Stimulated activated CD8-positive, alpha-beta memory T cell treated with anti-CD3 and anti-CD28 coated beads, Interleukin-2, amount 100 ng/mL, for 1 hour (primary cell): Measurements from ENCODE around the gene MLST8.

Source experiments
- DNase-seq, 2 donors: peaks; one replicate each; pipeline ENCODE4 v3.0.0-alpha.2; 2020; ENCODE audit warnings: low read depth in 2 of 2

Gene MLST8

DNA sequence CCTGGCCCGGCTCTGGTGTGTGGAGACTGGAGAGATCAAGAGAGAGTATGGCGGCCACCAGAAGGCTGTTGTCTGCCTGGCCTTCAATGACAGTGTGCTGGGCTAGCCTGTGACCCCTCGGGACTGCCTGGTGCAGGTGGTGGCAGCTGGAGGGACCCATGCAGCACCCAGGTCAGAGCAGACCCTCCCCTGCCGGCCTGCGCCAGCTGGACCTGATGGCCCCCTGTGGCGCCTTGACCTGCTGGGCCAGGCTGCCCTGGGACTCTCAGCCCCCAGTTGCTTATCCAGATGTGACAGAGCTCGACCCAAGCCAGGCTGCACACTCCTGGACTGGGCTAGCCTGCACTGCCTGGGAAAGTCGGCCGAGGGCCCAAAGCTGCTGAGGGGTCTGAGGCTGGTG is 3.5 kb downstream of the MLST8 start:
- no peak for DNase-seq

DNA sequence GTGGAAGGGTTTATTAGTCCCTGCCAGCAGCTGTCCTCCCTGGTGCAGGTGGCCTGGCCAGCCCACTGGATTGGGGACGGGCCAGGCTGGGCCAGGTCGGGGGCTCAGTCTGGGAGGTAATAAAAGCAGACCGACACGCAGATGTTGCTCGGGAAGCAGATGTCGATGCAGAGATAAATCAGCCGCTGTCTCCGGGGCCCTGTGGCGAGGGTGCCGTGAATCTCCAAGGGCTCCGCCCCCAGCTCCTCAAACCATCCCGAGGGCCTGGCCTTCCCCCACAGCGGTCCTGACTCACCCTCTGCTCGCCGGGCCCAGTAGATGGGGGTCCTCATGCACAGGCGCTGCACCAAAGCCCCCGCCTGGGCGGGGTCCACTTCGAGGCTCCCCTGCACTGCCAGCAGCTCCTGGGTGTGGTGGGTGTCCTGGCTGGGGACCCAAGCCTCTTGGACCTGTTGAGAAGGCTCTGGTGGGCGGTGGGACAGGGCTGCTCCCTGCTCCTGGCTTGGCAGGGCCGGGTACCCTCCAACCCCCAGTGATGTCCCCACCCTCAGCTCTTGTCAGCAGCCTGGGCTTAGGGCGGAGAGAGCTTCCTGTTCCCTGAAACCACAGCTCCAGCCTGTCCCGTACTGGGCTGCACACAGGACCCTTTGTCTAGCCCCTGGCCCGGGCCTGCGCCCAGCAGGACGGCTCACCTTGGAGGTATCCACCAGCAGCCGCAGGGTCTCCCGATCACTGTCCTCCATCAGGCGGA is 4.2 kb downstream of the MLST8 start:
- no peak for DNase-seq

DNA sequence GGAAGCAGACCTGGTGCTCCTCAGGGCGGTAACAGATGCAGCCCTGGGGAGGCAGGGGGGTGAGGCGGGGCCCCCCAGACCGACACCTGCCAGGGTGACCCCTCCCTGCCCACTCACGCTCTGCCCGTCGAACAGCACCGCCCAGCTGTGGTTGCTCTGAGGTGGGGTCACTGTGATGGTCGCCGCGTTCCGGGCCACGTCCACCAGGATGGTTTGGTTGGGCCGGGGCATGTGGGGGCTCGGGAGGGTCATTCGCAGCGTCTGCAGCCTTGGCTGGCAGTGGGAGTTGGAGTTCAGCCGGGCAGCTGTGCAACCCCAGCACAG is 4.7 kb downstream of the MLST8 start:
- no peak for DNase-seq

DNA sequence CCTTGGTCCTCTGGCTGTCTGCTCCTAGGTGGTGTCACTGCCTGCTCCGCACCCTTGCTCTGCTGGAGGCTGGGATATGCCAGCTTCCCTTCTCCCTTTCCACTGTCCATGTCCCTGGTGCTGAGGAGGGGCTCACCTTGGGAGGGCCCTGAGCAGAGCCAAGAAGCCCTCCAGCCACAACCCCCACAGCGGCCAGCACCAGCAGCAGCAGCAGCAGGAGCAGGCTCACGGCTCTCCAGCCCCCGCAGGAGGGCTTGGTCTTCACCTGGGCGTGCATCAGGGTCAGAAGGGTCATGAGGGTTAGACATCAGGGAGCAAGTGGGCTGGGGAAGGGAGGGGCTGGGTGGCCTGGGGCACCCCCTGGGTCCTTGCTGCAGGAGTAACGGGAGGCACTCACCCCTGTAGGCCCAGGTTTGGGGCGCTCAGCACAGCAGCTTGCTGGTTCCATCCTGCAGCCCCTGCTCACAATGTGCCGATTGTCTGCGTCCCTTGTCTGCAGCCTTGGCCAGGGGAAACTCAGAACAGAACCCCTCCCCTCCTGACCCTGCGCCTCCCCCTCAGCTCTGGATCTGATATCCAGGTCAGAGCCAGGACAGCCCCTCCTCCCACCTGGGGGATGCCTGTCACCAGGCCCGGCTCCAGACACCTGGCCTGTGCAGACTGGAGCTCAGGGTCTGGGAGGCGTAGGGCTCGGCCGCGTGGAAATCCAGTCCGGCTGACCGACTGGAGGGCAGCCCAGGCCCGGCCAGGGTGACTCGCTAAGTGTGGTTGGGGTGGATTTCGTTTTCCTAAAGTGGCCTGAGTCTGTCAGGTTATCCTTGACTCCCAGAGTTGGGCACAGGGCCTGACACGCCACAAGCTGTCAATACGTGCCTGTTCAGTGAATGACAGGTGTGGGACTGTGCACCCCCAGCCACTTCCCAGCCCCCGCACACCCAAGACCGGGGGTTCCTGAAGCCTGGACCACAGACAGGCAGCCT is 5.4 kb downstream of the MLST8 start, which contains the start of gene BRICD5:
Gene BRICD5 (minus strand): TSS at position 478 of the 980 bp plus-strand sequence. CDS start 30 bp downstream, at position 448.
- DNase-seq = no peak

DNA sequence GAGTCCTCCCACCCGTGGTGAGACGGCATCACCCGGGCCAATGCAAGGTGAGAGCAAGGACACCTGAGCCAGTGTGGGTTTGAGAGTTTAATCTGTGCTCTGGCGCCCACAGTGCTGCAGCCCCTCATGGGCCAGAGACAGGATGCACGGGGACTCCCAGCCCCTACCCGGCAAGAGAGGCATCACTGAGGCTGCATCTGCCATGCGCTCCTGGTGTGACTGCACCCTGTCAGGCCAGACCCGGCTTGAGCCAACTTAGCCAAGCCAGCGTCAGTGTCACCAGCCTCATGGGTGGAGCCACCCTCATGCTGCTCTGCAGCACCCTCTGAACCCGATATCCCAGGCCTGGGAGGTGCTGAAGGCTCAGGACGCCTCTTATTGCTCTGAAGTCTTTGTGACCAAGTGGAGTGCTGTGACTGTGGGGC is 6.7 kb downstream of the MLST8 start:
- no peak for DNase-seq

DNA sequence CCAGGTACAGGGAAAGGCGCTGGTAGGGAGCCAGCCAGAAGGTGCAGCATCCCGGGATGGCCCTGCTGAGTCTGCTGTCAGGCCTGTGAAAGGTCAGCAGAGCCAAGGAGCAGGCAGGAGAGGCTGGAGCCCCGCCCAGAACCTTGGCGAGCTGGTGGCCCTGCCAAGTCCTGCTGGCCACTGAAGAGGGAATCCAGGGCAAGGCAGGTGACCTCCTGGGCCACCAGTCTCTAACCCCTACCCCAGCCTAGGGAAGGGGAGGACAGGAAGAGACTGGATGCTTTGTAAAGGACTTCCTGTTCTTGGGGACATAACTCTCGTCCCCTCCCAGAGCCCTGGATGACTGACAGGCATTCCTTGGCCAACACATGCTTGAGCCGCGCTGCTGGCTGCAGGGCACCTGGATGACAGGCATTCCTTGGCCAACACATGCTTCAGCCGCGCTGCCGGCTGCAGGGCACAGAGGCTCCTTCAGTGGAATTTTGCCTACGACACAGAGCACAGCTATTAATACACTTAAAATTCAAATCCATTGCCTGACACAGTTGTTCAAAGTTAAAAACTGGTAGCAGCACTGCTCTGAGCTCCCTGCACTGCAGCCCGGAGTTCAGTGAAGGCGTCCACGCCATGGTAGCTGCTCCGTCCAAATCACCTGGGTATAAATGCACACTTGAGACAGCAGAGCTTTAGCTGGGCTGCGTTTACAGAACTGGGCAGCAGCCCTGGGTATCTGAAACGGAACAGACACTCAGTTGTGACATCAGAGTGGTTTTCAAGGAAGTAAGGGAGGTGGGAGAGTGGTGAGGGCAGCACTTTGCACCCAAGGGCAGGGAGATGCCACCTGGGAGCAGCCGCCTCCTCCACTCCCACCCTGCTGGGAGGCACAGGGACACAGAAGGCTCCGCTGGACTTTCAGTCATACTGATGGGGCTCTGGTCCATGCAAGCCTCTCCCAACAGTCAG is 7.4 kb downstream of the MLST8 start:
- no peak for DNase-seq

DNA sequence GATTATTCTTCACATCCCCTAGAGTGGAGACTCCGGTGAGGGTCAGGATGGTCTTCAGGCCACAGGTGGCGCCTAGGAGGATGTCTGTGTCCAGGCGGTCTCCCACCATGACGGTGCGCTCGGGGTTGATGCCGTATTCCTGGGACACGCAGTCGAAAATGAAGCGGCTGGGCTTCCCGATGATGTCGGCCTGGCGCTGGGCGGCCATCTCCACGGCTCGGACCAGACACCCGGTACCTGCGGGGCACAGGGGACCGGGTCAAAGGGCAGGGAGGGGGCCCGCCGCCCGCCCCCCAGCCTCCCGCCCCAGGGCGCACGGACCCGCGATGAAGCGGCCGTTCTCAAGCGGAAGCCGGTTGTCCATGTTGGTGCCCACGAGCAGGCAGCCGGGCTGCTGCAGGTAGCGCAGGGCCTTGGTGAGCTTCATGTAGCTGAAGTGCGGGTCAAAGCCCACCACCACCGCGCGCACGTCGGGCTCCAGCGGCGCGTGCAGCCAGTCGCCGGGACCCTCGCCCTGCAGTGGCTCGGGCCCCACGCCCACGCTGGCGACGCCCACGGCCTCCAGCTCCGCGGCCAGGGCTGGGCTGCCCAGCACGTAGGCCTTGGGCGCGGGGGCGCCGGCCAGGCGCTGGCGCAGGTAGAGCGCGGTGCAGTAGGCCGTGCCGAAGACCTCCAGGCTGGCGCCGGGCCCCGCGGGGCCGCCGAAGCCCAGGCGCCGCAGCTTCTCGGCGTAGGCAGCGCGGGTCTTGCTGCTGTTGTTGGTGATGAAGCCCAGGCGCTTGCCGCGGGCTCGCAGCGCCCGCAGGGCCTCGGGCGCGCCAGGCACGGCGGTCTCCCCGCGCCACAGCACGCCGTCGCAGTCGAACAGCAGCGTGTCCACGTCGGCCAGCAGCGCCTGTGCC is 8.8 kb downstream of the MLST8 start:
- DNase-seq = no peak

DNA sequence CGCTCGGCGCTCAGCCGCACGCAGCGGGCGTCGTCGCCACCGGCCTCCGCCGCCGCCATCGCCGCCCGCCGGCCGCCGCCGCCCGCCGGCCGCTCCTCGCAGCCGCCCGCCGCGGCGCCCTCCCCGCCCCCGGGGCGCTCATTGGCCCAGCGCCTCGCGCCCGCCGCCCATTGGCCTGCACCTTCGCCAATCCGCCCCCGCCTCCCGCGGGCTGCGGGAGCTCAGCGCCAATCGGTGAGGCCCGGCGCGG is 9.4 kb downstream of the MLST8 start, which contains the start of gene PGP:
Gene PGP (minus strand): TSS at position 122 of the 250 bp plus-strand sequence. CDS start 63 bp downstream, at position 59.
- DNase-seq = no peak

DNA sequence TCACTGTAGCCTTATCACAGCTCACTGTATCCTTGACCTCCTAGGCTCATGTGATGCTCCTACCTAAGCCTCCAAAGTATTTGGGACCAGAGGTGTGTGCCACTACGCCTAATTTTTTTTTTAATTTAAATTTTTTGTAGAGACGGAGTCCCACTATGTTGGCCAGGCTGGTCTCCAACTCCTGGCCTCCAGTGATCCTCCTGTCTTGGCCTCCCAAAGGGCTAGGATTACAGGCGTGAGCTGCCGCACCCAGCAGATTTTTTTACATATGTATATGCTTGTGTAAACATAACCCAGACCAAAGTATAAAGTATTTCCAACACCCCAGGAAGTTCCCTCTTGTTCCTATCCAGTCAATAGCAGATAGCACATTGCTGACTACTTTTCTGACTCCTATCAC is 11.1 kb downstream of the MLST8 start:
- no peak for DNase-seq

DNA sequence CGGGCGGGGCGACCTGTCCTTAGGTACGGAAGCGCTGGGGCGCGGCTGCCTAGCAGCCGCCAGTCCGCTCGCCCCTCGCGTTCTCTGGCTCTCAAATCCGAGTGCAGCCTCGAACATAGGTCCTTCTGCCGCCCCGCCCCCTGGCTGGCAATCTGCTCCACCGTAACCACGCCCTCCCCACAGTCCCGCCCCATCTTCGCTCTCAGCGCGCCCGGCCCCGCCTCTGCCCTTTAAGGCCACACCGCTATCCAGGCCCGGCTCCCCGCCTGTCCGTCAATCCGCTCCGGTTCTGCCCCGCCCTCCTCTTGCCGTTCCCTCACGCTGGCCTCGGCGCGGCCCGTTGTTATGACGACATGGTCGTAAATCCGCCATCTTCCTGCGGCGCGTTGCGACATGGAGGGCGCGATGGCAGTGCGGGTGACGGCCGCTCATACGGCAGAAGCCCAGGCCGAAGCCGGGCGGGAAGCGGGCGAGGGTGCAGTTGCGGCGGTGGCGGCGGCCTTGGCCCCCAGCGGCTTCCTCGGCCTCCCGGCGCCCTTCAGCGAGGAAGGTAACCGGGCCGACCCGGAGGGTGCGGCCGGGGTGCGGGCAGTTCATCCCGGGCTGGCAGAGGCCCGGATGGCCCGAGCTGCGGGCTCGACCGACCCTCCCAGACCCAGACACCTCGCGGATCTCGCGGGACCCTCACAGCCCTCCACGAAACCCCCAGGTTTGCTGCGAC is 18.1 kb downstream of the MLST8 start, which contains the start of gene E4F1:
Gene E4F1 (plus strand): TSS at position 371 of the 721 bp plus-strand sequence. CDS start 23 bp downstream, at position 394.
- peak; percentile 98 to 99 for DNase-seq

DNA sequence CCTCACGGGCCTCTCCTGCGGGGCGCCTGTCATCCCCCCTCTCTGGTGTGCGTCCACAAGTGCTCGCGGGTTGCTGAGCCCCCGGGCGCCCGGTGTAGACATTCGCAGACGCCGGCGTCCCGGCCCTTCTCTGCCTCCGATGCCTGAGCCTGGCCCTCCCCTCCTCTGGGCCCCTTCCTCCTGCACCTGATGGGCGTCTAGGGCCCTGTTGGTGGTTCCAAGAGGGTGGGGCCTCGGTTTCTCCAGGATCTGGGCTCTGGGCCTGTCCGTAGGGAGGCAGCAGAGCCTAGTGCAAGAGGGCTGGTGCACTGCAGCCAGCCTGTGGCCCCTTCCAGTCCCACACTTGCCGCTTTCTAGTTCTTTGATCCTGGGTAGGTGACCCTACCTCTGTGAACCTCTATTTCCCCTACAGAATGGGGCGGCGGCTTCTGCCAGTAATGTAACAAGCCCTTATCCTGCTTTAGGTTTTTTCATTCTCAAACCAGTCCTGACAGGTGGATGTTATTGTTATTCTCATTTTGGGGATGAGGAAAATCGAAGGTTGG is 18.8 kb downstream of the MLST8 start:
- DNase-seq = no peak

DNA sequence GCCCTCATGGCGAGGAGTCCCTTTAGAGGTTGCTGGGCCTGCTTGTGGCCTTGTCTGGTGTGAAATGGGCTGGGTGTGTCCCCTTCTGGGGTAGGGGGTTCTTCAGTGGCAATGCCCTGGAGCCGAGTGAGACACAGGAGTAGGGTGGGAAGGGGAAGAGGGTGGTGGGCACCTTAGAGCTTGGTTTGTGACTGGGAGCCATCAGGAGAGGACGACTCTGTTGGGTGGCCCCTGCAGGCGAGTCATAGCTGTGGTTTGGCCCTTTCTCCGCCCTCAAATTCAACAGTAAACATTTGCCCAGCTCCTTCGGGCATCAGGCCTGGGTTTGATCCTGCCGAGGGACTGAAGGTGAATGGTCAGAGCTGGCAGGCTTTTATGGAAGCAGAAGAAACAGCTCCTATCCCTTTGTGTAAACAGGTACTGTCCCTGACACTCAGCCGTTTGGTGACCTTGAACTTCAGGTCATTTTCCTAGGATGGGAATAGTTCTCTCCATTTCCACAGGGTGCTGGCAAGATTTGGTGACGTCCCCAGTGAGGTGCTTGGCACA is 21.1 kb downstream of the MLST8 start:
- no peak for DNase-seq

DNA sequence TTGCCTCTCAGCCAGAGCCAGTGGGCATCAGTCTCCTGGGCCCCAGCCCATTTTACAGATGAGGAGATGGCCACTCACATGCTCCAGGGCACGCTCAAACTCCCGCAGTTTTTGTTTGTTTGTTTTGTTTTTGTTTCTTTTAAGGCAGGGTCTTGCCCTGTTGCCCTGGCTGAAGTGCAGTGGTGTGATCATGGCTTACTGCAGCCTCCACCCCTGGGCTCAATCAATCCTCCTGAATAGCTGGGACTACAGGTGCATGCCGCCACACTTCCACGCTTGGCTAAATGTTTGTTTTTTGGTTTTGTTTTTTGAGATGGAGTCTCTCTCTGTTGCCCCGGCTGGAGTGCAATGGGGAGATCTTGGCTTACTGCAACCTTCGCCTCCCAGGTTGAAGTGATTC is 21.7 kb downstream of the MLST8 start:
- no peak for DNase-seq

DNA sequence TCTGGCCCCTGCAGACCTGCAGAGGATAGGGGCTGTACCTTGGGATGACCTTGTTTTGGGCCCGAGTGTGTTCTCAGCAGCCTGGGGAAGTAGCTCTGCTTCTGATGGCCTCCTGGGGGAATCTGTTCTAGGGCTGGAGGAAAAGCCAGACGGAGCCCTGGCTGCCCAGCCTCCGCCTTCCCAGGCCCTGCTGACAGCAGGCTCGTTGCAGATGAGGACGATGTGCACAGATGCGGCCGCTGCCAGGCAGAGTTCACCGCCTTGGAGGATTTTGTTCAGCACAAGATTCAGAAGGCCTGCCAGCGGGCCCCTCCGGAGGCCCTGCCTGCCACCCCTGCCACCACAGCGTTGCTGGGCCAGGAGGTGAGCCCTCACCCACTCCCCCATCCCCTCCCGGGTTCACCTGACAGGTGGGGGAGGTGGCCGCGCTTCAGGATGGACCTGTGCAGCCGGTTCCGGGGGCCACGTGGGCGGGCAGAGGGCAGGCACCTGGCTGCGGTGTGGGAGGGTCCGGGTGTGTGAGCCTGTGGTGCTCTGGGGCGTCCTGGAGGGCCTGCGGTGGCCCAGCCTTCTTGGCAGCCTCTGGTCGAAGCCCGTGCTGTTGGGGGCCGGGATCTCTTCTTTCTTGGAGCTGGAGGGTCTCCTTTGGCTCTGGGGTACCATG is 23.0 kb downstream of the MLST8 start:
- no peak for DNase-seq

DNA sequence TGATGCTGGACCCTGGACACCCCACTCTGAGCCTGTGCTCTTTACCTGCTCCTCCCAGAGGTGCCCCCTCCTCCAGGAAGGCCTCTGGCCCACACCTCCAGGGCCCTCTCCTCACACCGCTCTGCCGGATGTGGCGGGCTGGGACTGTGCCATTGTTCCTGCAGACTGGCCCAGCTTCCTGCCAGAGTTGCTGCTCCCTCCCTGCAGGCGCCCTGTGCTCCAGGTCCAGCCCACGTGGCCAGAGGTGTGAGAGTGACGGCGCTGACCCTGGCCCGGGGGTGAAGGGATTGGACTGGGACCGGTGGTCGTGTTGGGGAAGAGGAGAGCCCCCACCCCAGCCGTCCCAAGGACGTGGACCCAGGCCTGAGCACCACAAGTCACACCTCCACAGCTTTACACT is 23.8 kb downstream of the MLST8 start:
- DNase-seq = no peak

DNA sequence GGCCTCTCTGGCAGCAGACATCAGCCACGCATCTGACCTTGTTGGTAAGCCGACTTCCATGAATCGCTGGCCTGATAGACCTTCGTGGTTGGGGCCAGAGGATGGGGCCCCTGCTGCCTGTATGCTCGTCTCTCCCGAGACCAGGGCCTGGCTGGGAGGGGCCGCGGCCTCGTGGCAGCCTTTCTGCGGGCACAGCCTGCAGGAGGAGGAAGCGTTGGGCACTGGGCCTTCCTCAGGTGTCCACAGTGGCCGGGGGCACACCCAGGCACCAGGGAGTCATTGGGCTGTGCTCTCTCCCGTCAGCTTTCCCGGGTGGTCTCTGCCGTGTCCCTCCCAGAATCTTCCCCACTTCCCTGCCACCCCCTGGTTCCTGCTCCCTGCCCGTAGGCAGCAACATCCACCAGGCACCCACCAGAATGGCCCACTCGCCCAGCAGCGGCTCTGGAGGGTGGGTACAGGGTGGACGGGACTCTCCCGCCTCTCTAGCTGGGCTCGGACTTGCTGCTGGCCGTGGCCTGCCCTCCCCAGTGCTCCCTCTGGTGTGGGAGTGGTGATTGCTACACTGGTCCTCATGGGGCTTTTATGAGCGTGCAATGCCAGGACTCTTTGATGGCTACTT is 24.5 kb downstream of the MLST8 start:
- DNase-seq = no peak

DNA sequence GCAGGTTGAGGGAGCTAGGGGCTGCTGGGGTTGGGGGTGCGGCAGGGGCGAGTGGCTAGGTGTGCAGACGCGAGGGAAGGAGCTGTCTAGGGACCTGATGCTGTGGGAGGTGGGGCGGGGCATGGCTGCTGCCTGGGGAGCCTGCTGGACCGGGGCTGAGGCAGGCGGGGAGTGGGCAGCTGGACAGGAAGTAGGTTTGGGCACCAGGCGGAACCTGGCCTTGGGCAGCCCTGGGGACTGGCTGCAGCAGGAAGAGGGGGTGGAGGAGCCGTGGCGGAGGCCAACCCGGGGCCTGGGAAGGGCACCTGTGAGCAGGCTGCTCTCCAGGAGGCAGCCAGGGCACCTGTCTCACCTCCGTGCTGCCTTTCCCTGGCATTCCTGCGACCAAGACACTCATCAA is 25.1 kb downstream of the MLST8 start:
- no peak for DNase-seq
